Measurements from ENCODE around the gene ADAMTS17. TPM values are rescaled to one million over a fixed set of nuclear protein-coding genes. Genes with fewer than 3 reads are reported as not detected.

Gene ADAMTS17
- total and polyA plus RNA-seq, 3 donors from 2014 or later = 6.8 to 17.8 (median 12.4) TPM

GRCh38 chr15:100215031-100215842, 126.5 kb downstream of the ADAMTS17 start:
- WGBS, 2 donors = 87% methylated on average over 13 of the region's 13 CpGs
- no peak overlapping the region for H3K27ac ChIP-seq

DNA sequence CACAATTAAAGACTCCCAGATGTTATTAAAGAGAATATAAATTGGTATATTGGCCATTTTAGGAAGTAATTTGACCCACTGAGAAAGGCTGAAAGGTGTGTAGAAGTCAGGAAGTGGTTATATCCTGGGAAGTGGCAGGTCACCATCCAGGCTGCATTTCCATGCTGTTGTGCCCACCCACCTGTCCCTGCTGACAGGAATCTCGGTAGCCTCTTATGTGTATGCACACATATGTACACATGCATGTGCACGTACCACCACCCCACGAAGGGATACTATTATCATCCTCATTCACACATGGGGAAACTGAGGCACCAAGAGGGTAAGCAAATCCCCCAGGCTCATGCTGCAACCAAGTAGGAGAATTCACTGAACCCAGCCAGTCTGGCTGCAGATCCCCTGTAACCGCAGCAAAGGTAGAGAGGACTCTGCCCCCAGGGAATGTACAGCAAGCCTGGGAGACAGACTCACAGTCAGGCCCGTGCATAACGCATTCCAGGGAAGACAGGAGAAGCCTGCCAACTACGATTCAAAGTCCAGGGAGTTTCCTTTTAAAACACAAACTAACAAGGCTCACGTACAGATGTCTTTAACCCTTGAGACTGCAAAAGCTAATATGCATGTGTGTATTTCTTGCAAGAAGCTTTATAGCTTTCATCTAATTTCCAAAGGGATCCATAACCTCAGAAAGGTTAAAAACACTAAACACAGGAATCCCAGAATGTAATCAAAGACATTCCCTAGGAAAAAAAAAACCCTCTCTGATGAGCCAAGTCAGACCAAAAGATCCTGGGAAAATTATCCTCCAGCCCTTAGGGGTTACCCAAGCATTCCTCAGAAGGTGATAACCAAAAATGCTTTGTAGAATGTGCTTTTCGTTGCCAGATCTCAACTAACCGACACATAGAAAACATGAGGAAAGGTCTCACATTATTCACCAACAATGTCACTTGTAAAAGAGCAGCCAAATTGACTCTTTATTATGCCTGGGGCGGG, 129.6 kb downstream of the ADAMTS17 start:
- Histone ChIP-seq H3K36me3 (ENCODE audit: low read depth, missing control alignments) (no peaks in the 10 kb centered on the region), H3K4me1 (no peaks in the 10 kb centered on the region), H3K9me3 (no peaks in the 10 kb centered on the region), H3K27ac (no peak overlapping the region), H3K4me3 (no peak overlapping the region), H3K27me3 (no peaks in the 10 kb centered on the region)
- no peak for DNase-seq
- WGBS, 2 donors = 55 to 57% methylated on average over 11 of the region's 11 CpGs
- intact Hi-C loops (cut with DNase I; ENCODE audit: low total_unique reads) = no loop called here
- TF ChIP-seq POLR2A (IDR thresholded peaks at IDR 0.05) (no peak), CTCF (IDR thresholded peaks at IDR 0.05) (no peak)

More at GRCh38 chr15:100215031-100215842, 126.5 kb downstream of the ADAMTS17 start:
- Histone ChIP-seq H3K4me1 (no peaks in the 10 kb centered on the region), H3K9me3 (no peaks in the 10 kb centered on the region), H3K36me3 (ENCODE audit: low read depth, missing control alignments) (no peaks in the 10 kb centered on the region), H3K4me3 (no peak overlapping the region), H3K27me3 (no peaks in the 10 kb centered on the region)
- intact Hi-C loops (cut with DNase I; ENCODE audit: low total_unique reads) = no loop called here
- TF ChIP-seq POLR2A (IDR thresholded peaks at IDR 0.05) (no peak), CTCF (IDR thresholded peaks at IDR 0.05) (no peak)
- no peak for DNase-seq

GRCh38 chr15:100210338-100210737, 131.4 kb downstream of the ADAMTS17 start:
- Histone ChIP-seq H3K36me3 (ENCODE audit: low read depth, missing control alignments) (no peaks in the 10 kb centered on the region), H3K4me3 (no peak overlapping the region), H3K9me3 (no peaks in the 10 kb centered on the region), H3K4me1 (no peaks in the 10 kb centered on the region), H3K27ac (no peak overlapping the region), H3K27me3 (no peaks in the 10 kb centered on the region)
- WGBS, 2 donors = 80 to 90% methylated on average over 5 of the region's 5 CpGs
- TF ChIP-seq CTCF (IDR thresholded peaks at IDR 0.05) (no peak), POLR2A (IDR thresholded peaks at IDR 0.05) (no peak)
- intact Hi-C loops (cut with DNase I; ENCODE audit: low total_unique reads) = no loop called here
- DNase-seq = no peak

DNA sequence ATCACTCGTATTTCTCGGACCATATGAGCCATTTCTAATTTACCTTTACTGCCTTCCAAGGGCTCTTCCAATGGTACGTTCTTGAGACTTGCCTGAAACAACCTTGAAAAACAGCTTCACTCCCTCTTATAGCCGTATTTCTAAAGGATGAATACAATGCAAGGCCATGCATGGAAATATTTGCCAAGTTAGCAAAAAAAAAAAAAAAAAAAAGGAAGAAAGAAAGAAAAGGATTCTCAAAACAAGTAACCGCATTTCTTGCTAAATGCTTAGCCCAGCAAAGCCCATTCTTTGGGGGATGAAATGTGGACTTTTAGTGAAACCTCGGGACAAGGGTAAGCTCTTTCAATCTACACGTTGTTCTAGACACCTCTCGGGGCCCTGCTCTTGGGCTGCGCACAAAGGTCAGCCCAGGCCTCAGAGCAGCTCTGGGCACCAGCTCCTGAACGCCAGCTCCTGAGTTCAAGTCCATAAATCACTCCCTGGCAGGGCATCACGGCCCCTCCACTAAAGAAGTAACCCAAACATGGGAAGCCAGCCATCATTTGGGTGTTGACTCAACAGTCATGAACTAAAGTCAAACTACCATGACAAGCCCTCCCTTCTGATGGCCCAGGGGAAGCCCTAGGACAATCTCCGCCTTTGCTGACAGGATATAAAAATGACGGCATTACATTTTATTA, 132.7 kb downstream of the ADAMTS17 start:
- Histone ChIP-seq H3K27ac (no peak overlapping the region), H3K9me3 (no peaks in the 10 kb centered on the region), H3K36me3 (ENCODE audit: low read depth, missing control alignments) (no peaks in the 10 kb centered on the region), H3K4me3 (no peak overlapping the region), H3K27me3 (no peaks in the 10 kb centered on the region), H3K4me1 (no peaks in the 10 kb centered on the region)
- WGBS, 2 donors = 68 to 75% methylated on average over 13 of the region's 13 CpGs
- TF ChIP-seq CTCF (IDR thresholded peaks at IDR 0.05) (no peak), POLR2A (IDR thresholded peaks at IDR 0.05) (no peak)
- intact Hi-C loops (cut with DNase I; ENCODE audit: low total_unique reads) = no loop called here
- no peak for DNase-seq

All from testis (tissue), 3 donors.